HTR-8/SVneo (cell line): ENCODE data around the gene MAS1L.

Source experiments
- DNase-seq: peaks from one replicate; pipeline ENCODE4 v3.0.0; 2011; ENCODE audit warnings: low spot score, mixed read lengths; ENCODE audit not compliant: insufficient read length
- FAIRE-seq: peaks from 2 replicates; lab custom pipeline; 2011; peaks lifted over from hg19 to GRCh38; lab: Jason Lieb, UNC

Gene MAS1L, protein sequence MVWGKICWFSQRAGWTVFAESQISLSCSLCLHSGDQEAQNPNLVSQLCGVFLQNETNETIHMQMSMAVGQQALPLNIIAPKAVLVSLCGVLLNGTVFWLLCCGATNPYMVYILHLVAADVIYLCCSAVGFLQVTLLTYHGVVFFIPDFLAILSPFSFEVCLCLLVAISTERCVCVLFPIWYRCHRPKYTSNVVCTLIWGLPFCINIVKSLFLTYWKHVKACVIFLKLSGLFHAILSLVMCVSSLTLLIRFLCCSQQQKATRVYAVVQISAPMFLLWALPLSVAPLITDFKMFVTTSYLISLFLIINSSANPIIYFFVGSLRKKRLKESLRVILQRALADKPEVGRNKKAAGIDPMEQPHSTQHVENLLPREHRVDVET

DNA sequence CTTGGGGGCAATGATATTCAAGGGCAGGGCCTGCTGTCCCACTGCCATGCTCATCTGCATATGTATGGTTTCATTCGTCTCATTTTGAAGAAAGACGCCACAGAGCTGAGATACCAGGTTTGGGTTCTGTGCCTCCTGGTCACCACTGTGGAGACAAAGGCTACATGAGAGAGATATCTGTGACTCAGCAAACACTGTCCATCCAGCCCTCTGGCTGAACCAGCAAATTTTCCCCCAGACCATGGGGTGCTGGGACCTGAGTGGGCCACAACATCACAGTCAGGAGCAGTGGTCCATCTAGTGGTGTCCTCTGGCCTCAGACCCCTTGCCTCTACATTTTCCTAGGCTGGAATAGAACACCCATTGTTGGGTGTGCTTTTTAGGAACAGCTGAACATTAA, at the start of gene MAS1L:
MAS1L (minus strand) TSS at position 297 of the 400 bp plus-strand sequence; CDS start at position 243, 54 bp downstream.
- FAIRE-seq (no peak), DNase-seq (no peak)

DNA sequence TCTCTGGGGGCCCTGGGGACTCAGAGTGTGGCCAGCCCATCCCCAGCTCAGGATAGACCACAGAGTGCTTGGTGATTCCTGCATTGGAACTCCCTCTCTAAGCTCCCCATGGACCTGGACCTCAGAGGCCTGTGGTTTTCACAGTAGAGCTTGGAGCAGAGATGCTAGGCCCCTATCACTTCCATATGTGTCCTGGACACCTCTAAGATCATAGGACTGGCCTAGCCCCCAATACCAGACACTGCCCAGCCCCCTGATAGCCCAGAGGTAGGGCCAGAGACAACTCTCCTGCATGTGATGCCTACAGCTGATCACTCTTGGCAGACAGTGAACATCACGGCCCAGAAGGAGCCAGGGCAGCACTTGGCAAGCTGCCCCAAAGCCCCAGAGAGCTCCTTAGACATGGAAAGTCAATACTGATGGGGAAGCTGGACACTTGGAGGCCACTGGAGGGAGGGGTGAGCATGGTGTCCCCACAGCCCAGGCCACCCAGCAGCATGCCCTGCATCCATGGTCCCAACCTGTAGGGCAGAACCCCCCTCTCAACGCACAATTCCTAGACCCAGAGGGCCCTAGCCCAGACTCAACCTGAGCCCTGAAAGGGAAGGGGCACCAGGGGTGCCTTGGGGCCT, 44.7 kb upstream of the MAS1L start:
- FAIRE-seq, result no peak
- no peak for DNase-seq

DNA sequence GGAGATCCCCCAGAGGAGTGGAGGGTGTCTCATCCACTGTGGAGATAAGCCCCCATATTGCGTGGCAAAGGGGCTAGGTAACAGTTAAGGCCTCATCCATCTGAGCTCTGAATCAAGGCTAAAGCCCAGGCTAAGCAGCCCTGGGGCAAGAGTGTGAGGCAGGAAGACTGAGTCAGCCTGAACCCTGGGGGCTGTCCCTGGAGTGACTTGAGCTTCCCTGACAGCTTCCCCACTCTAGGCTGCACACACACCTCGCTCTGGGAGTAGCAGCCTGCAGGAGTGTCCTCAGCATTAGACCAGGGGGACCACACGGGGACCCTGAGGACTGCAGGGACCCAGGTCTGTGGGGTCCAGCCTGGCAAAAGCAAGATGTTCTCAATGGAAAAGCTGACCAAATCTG, 43.9 kb upstream of the MAS1L start:
- DNase-seq (peak; percentile 14), FAIRE-seq (no peak)

DNA sequence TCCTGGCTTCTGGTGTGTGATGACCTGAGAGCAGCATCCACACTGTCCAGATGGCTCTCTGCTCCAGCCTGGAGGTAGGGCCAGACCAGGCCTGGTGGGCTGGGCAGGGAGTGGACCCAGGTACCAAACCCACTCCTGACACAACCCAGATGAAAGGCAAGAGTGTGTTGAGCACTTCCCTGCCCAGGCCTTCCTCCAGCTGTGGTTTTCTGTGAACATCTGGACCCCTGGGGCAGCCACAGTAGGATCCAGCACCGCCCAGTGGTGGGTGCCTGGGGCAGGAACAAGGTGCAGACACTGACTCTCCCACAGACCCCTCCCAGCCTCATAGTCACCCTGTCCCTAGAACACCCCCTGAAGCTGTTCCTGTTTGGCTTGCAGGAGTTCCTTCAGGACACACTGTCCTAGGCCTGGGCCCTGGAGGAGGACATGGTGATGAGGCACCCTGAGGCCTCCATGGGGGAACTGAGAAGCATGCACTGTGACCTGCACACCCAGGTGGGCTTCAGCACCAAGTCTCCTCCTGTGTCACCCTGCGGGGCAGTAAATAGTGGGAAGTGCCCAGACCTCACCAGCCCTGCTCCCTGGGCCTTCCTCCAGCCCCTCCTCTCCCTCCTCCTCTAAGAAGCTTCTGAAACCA, 43.0 kb upstream of the MAS1L start:
- DNase-seq (no peak), FAIRE-seq (no peak)

DNA sequence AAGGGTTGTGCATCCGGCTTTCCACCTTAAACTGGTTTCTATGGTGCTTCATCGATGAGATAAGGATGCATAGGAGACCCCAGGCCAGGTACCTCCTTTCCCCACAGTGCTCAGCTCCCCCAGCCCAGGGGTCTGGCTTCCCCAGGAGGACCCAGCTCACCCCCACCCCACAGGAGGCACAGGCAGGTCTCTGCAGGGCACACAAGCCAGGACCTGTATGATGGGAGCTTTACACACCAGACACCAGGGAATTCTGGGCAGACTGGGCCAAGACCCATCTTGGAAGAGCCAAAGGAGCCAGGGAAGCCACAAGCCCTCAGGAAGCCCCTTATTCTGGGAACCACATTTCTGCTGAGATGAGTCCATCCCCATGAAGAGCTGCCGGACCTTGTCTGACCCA, 42.2 kb upstream of the MAS1L start:
- no peak for FAIRE-seq

DNA sequence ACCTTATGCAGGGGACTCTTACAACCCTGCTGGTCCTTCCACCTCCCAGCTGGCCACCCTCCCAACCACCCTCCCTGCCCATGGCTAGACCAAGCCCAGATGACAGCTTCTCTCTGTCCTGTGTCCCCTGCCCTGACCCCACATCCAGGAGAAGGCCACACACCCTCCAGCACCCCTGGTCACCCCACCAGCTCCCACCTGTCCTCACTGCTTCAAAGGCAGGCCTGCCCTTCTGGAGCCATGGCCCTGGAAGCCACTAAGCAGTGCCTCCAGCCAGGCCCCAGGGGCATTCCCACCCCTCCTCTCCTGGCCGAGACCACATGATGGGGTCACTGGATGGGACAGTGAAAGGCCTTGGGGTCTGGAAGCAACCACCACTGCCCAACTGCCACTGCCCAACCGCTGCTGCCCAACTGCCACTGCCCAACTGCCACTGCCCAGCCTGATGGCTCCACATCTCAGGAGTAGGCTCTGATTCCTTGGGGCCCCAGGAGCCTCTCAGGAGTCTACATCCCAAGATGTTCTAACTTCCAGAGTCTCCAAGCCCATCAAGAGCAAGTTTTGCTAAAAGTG, 41.3 kb upstream of the MAS1L start:
- DNase-seq (no peak), FAIRE-seq (no peak)

More for the DNA sequence above, 42.2 kb upstream of the MAS1L start:
- DNase-seq, result no peak

DNA sequence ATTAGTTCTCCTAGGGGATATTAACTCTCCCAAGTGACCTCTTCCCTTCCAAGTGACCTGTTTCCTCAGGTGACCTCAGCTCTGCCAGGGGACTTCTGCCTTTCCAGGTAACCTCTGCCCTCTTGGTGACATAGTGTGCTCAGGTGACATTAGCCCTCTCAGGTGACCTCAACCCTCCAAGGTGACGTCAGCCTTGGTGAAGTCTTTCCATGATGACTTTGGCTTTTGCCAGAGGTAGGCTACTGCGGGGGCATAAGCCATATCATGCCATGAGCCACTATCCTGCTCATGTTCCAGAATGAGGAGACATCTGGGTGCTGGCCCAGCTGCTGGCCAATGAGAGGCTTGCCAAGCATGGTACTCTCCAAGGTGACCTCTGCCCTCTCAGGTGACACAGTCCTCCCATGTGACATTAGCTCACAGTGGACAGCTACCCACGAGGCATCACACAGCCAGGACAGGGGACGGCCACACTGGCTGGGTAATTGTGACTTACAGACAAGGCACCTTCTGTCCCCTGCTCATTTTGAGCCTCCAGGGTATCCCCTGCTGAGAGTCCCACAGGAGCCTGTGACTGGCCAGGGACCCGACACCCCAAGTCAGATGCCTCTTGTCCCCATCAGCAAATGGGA, 40.7 kb upstream of the MAS1L start:
- DNase-seq, result no peak
- FAIRE-seq, result no peak

DNA sequence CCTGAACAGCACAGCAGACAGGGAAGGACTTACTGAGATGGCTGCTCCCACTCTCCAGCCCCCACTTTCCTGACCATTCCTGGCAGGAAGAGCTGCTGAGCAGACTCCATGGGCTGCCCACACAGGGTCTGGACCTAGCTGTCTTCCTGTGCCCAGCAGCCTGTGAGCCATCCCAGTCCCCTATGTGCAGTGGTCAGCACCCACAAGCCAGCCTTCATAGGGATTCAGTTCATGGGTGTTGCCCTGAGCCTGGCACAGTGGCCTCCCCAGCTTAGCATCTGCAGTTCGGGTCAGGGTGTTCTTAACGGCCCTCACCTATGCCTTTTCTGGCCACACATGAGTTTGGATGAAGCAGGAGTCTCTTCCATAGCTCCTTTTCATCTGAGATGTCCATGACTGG, 39.8 kb upstream of the MAS1L start:
- DNase-seq, result no peak
- no peak for FAIRE-seq

DNA sequence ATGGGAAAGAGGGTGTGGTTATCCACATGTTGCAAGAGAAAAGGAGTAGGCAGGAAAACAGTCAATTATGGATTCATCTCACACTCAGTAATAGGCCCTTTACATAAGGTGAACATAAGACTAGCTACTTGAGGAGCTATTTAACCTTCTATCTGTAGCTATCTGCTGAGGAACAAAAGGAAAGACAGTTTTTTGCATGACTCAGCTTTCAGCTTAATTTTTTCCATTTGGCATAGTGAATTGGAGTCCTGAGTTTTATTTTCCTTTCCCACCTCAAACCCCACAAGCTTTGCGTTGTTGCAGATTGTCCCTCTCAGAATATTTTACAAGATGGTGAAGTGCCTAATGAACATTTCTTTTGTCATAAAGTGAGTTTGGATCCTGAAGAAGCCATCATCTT, 39.4 kb upstream of the MAS1L start:
- DNase-seq (no peak), FAIRE-seq (no peak)

DNA sequence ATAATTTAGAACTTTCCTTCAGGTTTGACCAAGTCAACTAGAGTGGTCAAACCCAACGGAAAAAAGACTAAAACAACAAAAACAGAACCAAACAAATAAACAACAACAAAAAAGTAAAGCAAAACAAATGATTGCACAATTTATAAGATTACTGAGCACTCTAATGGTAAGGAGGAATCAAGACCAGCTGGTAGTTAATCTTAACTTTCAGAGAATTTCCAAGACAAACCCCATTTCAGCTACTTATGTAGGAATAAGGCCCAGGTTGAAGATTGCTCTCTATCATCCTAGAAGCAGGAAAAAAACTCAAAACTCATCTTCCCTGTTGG, 37.5 kb upstream of the MAS1L start:
- FAIRE-seq (no peak), DNase-seq (no peak)

DNA sequence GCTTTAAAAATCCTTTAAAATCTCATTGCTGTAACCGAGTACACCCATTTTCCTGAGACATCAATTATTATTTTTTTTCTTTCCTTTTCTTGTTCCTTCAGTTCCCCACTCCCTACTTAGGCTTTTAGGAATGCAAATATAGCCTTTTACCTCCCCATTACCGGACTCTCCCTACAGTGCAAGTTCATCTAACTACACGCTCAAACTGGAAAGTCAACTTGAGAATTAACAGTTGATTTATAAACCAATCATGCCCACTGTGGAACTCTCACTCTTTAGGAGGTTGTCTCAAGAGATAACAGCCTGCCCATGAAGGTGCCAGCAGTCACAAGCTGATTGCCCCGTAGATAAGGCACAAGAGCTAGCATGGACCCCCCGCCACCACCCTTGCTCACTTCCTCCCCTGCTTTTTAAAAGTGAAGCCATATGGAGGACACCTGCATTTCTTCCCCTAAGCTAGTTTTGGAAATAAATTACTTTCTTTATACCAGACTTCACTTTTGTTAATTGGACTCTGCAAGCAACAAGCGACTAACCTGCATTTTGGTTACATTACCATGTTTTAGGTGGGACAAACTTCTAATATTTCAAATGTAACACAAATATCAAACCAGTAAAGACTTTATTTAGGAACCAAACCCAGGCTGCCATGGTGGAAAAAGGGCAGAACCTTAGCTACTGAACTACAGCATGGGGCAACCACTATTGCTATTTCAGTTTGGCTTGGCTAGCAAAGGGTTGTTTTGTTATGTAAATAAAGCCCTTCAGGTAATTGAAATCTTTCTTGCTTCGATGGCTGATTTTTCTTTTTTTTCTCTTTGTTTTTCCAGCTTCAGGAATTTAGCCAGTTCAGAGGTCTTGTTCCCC, 36.9 kb upstream of the MAS1L start:
- FAIRE-seq (no peak), DNase-seq (no peak)

DNA sequence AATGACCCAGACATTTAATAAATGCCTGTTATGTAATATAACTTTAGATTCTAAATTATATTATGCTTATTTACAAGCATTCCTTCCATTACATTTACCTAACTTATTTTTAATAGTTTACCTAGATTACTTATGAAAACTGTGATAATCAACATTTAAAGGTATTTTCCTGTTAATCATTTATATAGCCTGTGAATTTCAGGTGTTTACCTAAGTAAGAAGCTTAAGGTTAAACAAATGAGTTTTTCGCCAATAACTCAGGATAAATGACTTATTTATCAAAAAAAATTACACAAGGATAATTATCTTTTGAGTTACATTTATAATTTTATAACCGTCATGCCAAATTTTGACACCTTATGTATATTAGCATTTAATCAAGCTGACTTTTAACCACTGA, 36.3 kb upstream of the MAS1L start:
- FAIRE-seq (no peak), DNase-seq (no peak)

DNA sequence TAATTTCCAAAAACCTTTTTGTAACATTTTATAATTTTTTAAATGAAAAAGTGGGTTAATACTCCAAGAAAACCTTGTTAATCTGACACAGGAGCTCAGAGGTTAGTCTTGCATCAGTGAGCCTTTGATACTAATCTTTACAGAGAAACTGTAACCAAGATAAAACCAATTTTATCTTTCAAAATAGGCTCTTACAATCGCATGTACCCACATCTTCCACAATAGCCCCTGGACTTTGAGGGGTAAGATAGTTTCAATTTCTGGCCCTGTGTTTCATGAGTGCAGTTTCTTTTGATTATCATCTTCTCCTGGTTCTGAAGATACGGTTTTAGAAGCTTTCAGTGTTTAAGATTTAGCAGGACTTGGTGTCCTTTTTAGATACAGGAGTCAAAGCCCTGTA, 34.5 kb upstream of the MAS1L start:
- FAIRE-seq (no peak), DNase-seq (no peak)

DNA sequence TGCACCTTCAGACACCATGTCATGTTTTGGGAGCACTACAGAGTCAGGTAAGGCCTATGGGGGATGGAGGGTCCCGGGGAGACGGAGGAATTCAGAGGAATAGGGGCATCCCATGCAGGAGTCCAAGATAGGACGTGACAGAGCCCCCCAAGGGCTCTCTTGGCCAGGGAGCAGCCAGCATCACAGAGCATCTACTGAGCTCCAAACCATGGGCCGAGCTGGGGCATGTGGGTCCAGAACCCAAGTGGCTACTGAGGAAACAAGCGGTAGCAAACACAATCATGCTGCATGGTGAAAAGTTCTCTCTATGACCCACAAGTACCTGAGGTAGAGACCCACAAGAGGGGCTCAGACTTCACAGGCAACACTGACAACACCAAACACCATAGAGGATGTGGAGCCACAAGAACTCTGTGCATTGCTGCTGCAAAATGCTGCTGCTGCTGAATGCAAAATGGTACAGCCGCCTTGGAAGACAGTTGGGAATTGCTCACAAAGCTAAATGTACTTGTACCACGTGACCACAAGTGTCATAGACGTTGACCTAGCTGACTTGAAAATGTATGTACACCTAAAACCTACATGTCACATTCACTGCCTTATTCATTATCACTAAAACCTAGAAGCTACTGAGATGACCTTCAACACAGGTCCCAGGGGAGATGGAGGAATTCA, 33.4 kb upstream of the MAS1L start:
- FAIRE-seq (no peak), DNase-seq (no peak)

DNA sequence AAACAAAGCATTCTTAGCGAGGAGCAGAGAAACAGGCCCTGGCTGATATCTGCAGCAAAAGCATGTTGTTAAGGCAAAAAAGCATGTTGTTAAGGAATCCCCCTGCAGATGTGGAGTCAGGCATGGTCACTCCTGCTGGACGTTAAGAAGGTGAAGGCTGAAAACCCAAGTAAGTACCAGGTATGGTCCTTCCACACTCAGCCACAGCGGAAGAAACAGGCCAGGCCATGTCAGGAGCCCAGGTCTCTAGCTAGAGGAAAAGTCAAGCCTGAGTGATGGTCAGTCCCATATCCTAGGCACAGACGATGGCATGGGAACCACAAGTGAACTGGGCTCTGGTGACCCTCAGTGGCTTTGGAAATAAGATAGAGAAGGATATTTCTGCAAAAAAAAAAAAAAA, 32.5 kb upstream of the MAS1L start:
- no peak for FAIRE-seq

DNA sequence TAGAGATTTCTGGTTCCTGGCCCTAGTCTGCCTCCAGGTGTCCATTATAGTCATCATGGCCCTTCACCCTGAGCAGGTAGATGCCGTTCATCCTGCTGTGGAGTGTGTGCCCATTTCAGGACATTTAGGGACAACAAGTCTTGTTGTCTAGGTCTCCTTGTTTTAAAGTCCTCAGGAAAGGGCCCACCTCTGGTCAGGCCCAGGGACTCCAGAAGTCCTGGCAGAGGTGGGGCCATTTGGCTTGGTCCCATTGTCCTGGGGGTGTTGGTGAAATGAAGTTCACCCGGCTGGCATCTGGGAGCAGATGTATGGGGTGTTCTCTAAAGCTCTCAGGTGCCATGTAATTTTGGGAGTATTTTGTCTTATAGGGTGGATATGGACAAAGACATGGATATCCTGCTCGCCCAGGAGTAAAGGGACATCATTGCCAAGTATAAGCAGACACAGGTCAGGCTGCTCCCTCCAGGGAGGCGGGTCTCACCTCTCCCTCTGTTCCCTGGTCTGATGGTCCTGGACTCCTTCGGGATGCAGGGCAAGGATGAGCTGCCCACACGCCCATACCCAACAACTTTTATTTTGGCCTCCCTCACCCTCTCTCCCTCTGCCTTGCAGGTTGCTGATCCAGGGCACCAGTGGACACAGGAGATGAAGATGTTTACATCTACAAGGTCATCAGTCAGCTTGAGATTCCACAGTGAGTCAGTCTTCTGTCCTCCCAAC, 31.7 kb upstream of the MAS1L start:
- no peak for DNase-seq
- no peak for FAIRE-seq

More for the DNA sequence above, 32.5 kb upstream of the MAS1L start:
- DNase-seq, result no peak

DNA sequence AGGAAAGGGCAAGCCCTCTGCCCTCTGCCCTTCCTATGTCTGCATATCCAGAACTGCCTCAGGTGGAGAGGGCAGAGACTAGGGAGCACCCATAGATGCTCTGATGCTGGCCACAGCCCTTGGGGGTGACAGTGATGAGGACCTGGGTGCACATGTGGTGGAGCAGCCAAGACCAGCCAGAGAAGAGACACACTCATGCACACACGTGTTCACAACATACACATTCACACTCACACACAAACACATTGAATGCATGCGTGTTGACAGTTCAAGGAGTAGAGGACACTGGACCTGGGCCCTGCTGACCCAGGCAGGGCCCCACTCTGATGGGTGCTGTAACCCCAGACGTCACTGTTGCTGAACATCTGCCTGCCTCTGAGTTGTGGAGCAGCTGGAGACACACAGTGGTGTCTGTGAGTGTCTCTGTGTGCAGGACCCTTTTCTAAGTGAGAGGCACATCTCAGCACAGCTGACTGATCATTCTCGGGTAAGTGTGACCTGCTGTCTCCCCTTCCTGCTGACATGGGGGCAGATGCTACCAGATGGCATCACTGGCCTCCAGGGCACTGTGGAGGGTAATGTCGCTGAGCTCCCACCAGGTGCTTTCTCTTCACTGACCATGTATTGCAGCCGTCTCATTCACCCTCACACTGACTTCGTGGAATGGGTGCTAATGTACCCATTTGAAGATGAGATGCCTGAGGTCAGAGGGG, 30.1 kb upstream of the MAS1L start:
- FAIRE-seq, result peak; percentile 44
- no peak for DNase-seq

DNA sequence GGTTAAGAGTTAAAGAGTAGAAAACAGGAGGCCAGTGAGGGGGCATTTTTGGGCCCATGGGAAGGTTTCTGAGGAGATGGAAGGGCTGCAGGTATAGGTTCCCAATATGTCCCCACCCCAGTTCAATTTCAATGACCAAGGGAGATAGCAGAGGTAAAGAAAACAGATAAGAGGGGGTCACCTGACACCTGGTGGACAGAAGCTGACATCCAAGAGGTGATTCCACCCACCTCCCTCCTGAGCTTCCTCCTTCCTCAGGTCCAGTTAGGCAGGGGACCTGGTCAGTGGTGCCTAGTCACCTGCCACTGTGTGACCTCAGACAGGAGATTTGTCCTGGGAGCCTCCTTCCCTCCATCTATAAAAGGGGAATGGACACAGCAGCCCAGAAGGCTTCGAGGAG, 29.5 kb upstream of the MAS1L start:
- no peak for DNase-seq
- no peak for FAIRE-seq
